HK-2 (cell line): ENCODE results near the gene NXPH1.
"Not testable (repeated sequence)": the region's sequence is repeated elsewhere in the genome, so short reads cannot be mapped to it uniquely, and the experiment has no call there.

Source experiments
- DNase-seq: peaks from one replicate; pipeline ENCODE4 v3.0.0-alpha.2; 2018; ENCODE audit not compliant: unreplicated experiment

The NXPH1 gene

DNA sequence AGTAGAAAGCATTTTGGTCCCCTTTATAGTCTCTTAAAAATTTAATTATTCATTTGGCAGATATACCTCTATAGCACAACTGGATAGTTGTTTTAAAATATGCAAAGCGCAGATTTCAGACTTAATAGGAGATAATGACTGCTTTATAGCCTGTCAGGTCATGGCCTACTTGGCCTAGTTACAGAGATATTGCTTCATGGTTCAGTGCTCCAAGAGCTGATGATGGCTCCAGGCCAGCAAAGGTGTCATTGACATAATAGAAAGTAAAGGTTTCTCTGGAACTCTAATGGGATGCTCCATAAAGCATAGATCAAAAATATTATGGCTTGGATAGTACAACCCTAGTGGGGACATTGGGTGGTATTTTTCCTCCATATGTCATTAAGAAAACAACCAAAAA is 285.7 kb downstream of the NXPH1 start:
- no peak for DNase-seq

DNA sequence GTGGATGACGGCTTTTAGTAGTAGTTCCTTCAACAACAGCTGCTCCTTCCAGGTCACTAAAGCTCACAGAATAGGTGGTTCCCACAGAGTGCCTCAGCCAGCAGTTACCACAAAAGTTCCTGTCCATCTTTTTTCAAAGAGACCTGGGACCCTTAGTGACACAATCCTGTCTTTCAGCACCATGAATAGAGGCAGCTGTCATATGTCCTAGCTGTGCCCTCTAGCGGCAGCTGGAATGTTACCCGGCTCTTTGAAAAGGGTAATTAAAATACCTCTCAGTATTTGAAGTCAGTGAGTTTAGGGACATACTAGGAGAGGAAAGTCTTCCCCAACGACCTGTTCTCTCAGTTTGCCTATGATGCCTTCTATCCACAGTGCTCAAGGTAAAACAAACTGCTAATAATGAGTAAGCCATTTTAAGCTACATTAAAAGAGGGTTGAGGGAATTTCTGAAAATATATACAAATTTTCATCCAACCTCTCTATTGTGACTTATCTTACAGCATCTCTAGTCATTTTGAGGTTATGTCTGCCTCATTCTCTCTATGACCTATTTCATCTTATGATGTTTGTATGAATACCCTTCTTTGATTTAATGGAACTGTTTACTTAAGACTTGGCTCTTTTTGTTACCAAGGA is 290.8 kb downstream of the NXPH1 start:
- peak; percentile 28 for DNase-seq

DNA sequence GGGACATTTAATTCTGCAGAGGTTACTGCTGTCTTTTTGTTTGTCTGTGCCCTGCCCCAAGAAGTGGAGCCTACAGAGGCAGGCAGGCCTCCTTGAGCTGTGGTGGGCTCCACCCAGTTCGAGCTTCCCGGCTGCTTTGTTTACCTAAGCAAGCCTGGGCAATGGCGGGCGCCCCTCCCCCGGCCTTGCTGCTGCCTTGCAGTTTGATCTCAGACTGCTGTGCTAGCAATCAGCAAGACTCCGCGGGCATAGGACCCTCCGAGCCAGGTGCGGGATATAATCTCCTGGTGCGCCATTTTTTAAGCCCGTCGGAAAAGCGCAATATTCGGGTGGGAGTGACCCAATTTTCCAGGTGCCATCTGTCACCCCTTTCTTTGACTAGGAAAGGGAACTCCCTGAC is 298.3 kb downstream of the NXPH1 start:
- not testable (repeated sequence) for DNase-seq

DNA sequence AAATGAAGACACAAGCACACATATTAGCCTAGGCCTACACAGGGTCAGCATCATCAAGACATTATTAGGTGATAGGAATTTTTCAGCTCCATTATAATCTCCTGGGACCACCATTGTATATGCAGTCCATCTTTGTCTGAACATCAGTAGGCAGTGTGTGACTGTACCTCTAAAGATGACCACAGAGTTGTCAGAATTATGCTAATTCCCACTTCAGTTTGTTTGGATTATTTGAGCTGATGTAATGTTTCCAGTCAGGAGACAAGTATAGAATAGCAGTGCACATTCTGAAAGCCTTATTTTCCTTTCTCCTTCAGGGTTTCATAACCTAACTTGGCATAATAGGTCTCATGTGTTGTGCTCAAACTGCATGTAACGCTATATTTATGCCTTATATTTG is 306.4 kb downstream of the NXPH1 start:
- no peak for DNase-seq

DNA sequence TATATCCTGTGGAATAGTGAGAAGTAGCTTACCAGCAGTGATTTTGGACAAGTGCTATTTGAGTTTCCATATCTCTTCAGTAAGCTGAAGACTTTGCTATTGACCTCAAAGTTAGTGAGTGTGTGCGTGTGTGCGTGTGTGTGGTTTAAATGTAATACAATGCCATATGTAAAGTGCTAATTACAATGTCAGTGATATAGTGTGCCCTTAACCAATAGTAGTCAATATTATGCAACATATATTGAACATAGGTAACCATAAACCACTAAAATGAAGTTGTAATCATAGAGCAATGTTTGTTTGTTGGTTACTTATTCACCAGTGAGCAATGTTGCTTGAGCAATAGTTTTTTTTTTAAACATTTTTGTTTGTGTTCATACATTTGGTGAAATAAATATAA is 309.4 kb downstream of the NXPH1 start:
- no peak for DNase-seq

DNA sequence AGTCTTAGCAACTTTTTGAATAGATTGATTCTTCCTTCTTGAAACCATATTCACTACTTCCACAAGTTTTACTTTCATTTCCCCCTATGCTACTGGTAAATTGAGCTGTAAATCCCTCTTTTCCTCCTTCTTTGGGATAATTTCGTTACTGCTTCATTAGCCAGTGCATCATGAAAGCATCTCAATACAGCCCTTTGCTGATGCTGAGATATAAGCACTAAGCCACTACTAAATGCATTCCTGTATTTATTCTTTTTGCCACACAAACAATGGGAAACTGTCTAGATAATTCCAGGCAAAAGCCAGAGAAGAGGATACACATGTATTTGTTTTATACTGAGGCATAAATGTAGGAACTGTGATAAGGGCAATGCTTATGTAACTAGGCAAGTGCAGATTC is 313.9 kb downstream of the NXPH1 start:
- DNase-seq, result no peak

DNA sequence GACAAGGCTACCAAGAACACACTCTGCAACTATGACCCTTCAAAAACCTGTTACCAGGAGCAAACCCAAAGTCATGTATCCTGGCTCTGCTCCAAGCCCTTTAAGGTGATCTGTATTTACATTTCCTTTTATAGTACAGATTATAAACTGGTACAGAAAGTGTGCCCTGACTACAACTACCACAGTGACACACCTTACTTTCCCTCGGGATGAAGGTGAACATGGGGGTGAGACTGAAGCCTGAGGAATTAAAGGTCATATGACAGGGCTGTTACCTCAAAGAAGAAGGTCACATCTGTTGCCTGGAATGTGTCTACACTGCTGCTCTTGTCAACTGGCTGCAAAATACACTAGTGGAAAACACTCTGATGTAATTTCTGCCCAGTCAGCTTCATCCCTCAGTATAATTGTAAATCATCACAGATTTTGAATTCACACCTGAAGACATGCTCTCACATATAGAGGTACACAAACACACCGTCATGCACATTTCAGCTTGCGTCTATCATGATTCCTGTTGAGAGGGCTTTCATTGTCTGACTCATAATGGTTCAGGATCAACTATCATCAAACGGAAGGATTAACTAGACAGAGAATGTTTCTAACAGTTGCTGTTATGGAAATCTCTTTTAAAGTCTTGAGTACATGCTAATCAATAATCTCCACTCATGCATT is 318.3 kb downstream of the NXPH1 start:
- no peak for DNase-seq

DNA sequence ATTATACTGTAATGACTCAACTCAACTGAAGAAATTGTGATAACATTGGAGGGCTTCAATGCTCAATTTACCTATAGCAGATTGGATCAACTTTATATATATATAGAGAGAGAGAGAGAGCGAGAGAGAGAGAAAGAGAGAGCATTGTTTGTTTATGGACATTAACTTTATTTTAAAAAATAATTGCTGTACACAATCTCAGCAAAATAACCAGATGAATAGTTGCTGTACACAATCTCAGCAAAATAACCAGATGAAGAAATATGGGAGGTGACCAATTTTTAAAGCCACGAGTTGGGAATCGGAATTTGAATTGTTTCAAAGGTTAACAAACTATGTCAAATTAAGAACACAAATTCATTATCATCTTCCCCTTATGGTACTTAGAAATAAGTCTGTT is 319.9 kb downstream of the NXPH1 start:
- DNase-seq, result no peak

DNA sequence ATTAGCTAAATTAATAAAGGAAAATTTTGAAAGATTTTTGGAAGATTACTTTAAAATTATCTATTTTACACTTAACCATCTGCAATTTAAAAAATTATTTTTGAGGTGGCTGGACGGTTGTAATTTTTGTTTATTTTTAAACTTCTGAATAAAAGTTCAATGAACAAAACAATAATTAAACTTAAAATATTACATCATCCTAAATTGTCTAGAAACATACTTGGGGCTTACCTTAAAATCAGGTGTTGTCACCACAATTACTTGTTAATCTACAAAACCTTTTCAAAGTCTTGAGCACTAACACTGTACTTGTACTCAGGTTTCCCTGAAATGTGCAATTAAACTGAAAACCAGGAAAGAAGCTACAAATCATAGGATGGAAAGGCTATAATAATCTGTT is 328.3 kb downstream of the NXPH1 start:
- DNase-seq, result no peak

DNA sequence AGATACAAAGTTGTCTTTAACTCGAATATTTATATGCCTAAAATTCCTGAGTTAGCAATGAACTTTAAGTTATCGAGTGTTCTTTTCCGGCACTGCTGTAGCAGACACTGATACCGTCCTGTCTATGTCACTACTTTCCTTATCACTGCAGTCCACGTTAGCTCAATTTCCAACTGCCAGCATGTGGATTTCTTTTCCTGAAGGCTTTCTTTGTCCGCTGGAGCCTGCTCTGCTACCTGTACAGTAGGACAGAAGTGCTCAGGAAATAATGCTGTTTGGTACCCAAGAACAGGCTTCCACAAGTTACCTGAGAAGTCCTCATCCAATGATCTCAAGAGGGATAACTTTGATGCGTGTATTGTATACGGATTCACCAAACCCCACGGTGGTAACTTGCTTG is 329.4 kb downstream of the NXPH1 start:
- DNase-seq, result no peak

DNA sequence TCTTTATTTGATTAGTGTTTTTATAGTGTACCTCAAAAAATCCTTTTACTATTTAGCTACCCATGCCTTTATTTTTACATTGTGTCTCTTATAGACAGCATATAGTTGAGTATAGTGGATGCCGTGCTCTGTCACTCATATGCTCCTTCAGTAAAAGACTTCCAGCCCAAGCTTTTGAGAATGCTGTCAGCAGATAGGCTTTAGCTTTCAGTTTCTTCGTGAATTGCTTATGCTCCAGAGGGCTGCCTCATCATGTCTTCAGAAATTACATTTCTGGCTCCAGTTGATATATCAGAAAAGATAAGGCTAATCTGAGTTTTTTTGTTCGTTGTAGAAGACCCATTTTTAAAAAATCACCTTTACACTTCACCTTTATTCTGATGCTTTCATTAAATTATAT is 332.0 kb downstream of the NXPH1 start:
- DNase-seq, result no peak

DNA sequence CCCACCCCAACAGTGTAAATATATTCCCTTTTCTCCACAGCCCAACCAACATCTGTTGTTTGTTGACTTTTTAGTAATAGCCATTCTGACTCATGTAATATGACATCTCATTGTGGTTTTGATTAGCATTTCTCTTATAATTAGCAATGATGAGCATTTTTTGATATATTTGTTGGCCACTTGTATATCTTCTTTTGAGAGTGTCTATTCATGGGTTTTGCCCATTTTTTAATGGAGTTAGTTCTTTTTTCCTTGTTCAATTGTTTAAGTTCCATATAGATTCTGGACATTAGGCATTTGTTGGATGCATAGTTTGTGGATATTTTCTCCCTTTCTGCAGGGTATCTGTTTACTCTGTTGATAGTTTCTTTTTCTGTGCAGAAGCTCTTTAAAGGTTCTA is 340.1 kb downstream of the NXPH1 start:
- no peak for DNase-seq

DNA sequence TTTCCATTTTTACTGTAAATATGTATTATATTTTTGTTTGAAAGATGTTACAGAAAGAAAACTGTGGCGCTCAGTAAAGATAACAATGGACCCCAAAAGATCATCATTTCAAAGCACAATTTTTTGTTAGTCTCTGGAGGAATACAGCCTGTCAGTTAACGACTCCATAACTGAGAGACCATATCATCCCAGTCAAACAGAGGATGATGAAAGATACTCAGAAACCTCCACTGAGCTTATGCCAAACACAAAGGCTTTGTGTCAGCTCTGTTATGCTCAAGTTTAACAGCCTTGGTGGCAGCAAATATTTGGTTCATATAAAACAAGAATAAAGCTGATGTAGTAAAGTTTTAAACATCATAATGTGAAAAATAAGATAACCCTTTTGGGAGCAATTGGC is 345.1 kb downstream of the NXPH1 start:
- DNase-seq, result no peak

DNA sequence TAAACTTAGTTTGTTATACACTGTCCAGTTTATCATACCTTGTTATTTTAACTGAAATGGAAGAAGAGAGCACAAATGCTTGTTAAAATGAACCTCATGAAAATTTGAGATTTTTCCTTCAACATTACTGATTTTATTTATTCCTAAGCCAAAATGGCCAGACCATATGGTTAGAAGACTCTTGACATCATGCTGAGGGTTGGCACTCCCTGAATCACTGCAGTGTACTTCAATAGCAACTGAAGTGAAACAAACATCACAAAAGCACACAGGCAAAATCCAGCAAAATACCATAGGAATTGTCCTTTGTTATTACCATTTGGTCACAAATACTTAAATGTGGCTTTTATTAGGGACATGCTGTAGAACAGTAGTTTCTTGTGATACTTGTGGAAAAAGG is 347.8 kb downstream of the NXPH1 start:
- DNase-seq, result no peak

DNA sequence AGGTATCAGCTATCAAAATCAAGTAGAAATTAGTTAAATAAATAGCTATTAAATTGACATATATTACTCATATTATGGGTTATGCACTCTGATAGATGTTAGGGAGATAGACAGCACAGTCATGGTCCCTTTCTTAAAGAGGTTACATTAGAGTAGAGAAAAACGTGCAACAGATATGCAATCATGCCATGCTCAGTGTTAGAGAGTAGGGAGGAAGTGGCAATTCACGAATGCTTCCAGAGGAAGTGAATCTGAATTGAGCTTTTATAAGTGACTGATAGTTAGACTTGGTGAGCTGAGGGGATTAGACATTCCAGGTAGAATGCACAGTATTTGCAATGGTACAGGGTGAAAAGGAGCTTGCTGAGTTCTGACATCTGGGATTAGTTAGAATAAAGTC is 349.8 kb downstream of the NXPH1 start:
- DNase-seq, result no peak

DNA sequence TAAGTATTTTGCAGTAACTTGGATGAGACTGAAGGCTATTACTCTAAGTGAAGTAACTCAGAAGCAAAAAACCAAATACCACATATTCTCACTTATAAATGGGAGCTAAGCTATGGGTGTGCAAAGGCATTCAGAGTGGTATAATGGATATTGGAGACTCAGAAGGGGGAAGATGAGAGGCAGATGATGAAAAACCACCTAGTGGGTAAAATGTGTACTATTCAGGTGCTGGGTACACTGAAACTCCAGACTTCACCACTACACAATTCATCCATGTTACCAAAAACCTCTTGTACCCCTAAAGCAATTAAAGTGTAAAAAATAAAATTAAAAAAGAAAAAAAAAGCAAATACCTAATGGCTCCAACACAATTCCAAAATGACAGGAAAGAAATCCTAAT is 351.7 kb downstream of the NXPH1 start:
- no peak for DNase-seq

DNA sequence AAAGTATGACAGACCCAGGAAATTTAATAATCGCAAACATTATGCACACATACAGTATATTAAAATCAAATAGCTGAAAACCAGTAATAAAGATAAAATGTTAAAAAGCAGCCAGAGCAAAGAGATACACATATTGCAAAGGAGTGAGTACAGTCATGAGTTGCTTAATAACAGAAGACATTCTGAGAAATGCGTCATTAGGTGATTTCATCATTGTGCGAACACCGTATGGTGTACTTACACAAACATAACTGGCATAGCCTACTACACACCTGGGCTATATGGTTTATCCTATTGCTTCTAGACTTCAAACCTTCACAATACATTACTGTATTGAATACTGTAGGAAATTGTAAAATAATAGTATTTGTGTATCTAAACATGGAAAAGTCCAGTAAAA is 367.6 kb downstream of the NXPH1 start:
- DNase-seq, result no peak
